ENCODE results near the gene SMIM13.
"Not testable (repeated sequence)": the region's sequence is repeated elsewhere in the genome, so short reads cannot be mapped to it uniquely, and the experiment has no call there.

SMIM13 gene

DNA sequence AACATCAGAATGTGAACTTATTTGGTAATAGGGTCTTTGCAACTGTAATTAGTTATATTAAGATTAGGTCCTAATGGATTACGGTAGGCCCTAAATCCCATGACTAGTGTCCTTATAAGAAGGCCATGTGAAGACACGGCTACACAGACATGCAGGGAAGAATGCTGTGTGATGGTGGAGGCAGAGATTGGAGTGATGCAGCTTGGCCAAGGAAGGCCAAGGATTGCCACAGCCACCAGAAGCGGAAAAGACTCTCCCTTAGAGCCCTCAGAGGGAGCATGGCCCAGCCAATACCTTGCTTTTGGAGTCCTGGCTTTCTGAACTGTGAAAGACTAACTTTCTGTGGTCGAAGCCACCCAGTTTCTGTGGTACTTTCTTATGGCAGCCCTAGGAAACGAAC lies 9.7 kb upstream of the SMIM13 start:
- DNase-seq (ENCODE audit: low read depth in 2 of 2): no peak

DNA sequence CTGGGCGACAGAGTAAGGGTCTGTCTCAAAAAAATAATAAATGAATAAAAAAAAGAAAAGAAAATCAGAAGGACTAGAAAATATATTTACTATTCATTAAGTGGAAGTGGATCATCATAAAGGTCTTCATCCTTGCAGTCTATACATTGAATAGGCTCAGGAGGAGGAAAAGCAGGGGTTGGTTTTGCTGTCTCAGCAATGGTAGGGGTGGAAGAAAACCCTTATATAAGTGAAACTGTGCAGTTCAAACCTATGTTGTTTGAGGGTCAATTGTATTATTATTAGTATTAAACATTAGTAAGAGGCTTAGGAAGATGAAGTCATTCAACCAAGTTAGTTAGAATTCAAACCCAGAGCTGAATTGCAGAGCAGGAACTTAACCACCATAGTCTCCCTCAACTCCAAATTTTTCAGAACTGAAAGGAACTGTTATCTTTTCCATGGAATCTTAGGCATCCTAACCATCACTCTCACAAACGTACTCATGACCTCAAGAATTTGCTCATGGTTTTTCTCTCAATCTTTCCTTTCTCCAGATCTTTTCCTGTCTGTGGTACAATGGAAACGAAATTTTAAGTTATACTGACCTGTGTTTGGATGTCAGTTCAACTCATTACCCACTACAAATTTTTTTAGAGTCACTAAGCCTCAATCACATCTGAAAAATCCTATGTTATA lies 7.7 kb upstream of the SMIM13 start:
- no peak for DNase-seq (ENCODE audit: low read depth in 2 of 2)

GRCh38 chr6:11087141-11087812 lies 6.4 kb upstream of the SMIM13 start:
- not testable (repeated sequence) for DNase-seq (ENCODE audit: low read depth in 2 of 2)

GRCh38 chr6:11089695-11090094 lies 3.9 kb upstream of the SMIM13 start:
- DNase-seq (ENCODE audit: low read depth in 2 of 2): no peak

- DNase-seq (ENCODE audit: low read depth in 2 of 2): not testable (repeated sequence)
These were observed 2.5 kb upstream of the SMIM13 start for GRCh38 chr6:11091141-11091540.

DNA sequence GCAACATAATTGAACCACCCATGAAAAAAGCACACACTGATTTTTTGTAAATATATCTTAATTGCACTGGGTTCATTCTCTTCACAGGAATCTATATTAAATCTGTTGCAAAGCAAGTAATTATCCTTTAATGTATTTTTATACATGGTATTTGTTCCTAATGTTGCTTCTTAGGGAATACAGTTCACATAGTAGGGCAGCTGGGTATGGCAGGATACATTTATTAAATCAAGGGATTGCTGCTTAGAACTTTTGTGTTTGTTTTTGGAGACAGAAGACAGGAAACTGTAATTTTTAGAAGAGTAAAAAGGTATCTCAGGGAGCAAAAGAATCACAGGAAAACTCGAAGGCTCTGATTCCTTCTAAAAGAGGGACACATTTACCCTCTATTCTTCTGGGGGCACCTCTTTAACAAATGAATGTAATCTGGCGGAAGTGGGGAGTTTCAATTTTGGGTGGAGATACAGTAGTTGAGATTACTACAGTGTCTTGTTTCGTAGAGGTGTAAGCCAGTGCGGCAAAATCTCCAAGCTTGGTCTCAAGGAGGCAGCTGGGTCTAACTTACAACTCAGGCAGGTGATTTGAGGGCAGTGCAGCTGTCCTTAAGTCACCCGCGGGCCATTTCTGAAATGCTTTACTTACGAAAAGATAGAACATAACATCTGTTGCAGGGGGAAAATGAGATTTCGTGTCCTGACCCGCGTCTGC lies 812 bp upstream of the SMIM13 start:
- DNase-seq (ENCODE audit: low read depth in 2 of 2): no peak

GRCh38 chr6:11093376-11093625 lies 333 bp upstream of the SMIM13 start:
- no peak for DNase-seq (ENCODE audit: low read depth in 2 of 2)

GRCh38 chr6:11094411-11094851 lies 797 bp downstream of the SMIM13 start:
- DNase-seq (ENCODE audit: low read depth in 2 of 2): peak; percentile 26 to 30

GRCh38 chr6:11094941-11095340 lies 1.3 kb downstream of the SMIM13 start:
- no peak for DNase-seq (ENCODE audit: low read depth in 2 of 2)

DNA sequence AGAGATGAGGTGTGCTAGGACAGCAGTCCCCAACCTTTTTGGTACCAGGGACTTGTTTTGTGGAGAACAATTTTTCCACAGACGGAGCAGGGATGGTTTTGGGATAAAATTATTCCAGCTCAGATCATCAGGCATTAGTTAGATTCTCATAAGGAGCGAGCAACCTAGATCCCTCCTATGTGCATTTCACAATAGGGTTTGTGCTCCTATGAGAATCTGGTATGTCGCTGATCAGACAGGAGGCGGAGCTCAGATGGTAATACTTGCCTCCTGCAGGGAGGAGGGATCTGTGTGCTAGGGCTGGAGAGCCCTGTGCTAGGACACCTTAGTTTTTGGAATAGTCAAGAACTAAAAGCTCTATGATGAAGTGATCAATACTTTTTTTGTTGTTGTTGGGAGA lies 2.5 kb downstream of the SMIM13 start:
- DNase-seq (ENCODE audit: low read depth in 2 of 2): no peak

- no peak for DNase-seq (ENCODE audit: low read depth in 2 of 2)
These were observed 3.8 kb downstream of the SMIM13 start for GRCh38 chr6:11097476-11097875.

- no peak for DNase-seq (ENCODE audit: low read depth in 2 of 2)
These were observed 4.4 kb downstream of the SMIM13 start for GRCh38 chr6:11098004-11098403.

DNA sequence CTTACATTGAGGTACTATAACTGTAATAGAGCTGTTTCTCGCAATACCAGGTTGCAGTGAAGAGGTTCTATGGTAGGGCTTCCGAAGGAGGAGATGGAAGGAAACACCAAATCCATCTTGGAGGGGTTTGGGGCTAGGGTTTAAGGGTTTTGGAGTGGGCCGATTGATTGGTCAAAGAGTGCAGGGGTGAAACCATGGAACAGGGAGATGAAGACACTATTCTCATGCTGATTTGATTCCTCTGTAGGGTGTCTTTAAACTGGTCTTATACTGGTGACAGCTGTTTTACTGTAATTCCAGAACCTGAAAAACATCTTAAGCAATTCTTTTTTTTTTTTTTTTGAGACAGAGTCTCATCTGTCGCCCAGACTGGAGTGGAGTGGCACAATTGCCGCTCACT lies 7.8 kb downstream of the SMIM13 start:
- DNase-seq (ENCODE audit: low read depth in 2 of 2): no peak

GRCh38 chr6:11103065-11103464 lies 9.4 kb downstream of the SMIM13 start:
- no peak for DNase-seq (ENCODE audit: low read depth in 2 of 2)

DNA sequence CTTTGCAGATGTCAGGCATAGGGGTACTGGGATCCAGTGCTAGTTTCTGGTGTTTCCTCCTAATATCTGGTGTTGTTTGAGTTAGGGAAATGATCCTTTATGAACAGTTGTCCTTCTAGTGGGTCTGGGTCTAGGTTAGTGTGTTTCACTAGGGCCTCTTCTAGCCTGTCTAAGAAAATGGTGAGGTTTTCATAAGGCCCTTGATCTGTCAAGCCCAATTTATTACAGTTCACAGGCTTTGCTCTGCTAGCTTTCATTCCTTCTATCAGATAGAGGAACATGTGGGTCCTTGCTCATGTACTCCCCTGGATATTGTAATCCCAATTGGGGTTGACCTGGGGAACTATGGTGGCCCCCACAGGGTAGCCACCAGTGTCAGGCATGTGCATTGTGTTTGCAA lies 15.1 kb downstream of the SMIM13 start:
- no peak for DNase-seq (ENCODE audit: low read depth in 2 of 2)

GRCh38 chr6:11110921-11111768 lies 17.5 kb downstream of the SMIM13 start, which contains the start of gene ERVFRD-1:
Gene ERVFRD-1, minus strand, starts transcription at chr6:11111725. Its CDS starts 6,415 bp downstream, at chr6:11105310.
- DNase-seq (ENCODE audit: low read depth in 2 of 2): no peak

GRCh38 chr6:11111769-11112437 lies 18.3 kb downstream of the SMIM13 start:
- DNase-seq (ENCODE audit: low read depth in 2 of 2): no peak

- DNase-seq (ENCODE audit: low read depth in 2 of 2): no peak
These were observed 19.4 kb downstream of the SMIM13 start for GRCh38 chr6:11113038-11113437.

- DNase-seq (ENCODE audit: low read depth in 2 of 2): peak in 1 of 2 donors; percentile 28
These were observed 22.3 kb downstream of the SMIM13 start for GRCh38 chr6:11115808-11116536.

- DNase-seq (ENCODE audit: low read depth in 2 of 2): no peak
These were observed 26.8 kb downstream of the SMIM13 start for GRCh38 chr6:11120271-11121005.

Measured in stimulated activated CD8-positive, alpha-beta memory T cell treated with anti-CD3 and anti-CD28 coated beads, Interleukin-15, amount 100 ng/mL, for 48 hours (primary cell).